GM23248 (cell line): ENCODE measurements around the gene HEATR5B.

Experiments used
- EZH2 ChIP-seq: fragments of 200-600 bp; sonication (generic); IDR thresholded peaks from 2 replicates; pipeline ENCODE4 v1.6.1; 2018; ENCODE audit warnings: antibody characterized with exemption, mild to moderate bottlenecking; ENCODE audit not compliant: insufficient read depth, poor library complexity, severe bottlenecking
- EZH2phosphoT487 ChIP-seq: fragments of 200-600 bp; sonication (generic); IDR thresholded peaks from 2 replicates; pipeline ENCODE4 v1.6.1; 2018; ENCODE audit warnings: antibody characterized with exemption, moderate library complexity, mild to moderate bottlenecking, low read depth; ENCODE audit not compliant: insufficient read depth

- TF ChIP-seq EZH2: no peak
- no peak for TF ChIP-seq EZH2phosphoT487
Measured at GRCh38 chr2:37111958-37112357, 27.8 kb upstream of the HEATR5B start.
